ENCODE measurements around the gene SLK.
A peak's percentile ranks its signal among the peaks of the same experiment; 100 is the strongest.

The SLK gene

GRCh38 chr10:103942866-103943265, 24.1 kb upstream of the SLK start:
- no peak for DNase-seq

GRCh38 chr10:103947799-103948516, 19.0 kb upstream of the SLK start:
- no peak for DNase-seq

- no peak for DNase-seq
These were observed 17.2 kb upstream of the SLK start for GRCh38 chr10:103949728-103950127.

- DNase-seq = no peak
These were observed 15.8 kb upstream of the SLK start for GRCh38 chr10:103951183-103951582.

GRCh38 chr10:103951942-103952341, 15.0 kb upstream of the SLK start:
- DNase-seq = no peak

GRCh38 chr10:103954543-103954942, 12.4 kb upstream of the SLK start:
- no peak for DNase-seq

- no peak for DNase-seq
These were observed 7.9 kb upstream of the SLK start for GRCh38 chr10:103958996-103959395.

GRCh38 chr10:103960103-103960502, 6.8 kb upstream of the SLK start:
- DNase-seq = no peak

- peak; percentile 30 for DNase-seq
These were observed 620 bp downstream of the SLK start for GRCh38 chr10:103967448-103968071.

- DNase-seq = peak; percentile 22
These were observed 1.8 kb downstream of the SLK start for GRCh38 chr10:103968441-103969391.

- DNase-seq = no peak
These were observed 2.5 kb downstream of the SLK start for GRCh38 chr10:103969436-103969835.

- no peak for DNase-seq
These were observed 3.1 kb downstream of the SLK start for GRCh38 chr10:103969857-103970627.

GRCh38 chr10:103975169-103975568, 8.2 kb downstream of the SLK start:
- no peak for DNase-seq

GRCh38 chr10:103977204-103977603, 10.3 kb downstream of the SLK start:
- no peak for DNase-seq

GRCh38 chr10:103979530-103979929, 12.6 kb downstream of the SLK start:
- DNase-seq = no peak

GRCh38 chr10:103980288-103980906, 13.5 kb downstream of the SLK start:
- DNase-seq = peak; percentile 20

GRCh38 chr10:103982639-103983038, 15.7 kb downstream of the SLK start:
- no peak for DNase-seq

- DNase-seq = no peak
These were observed 16.5 kb downstream of the SLK start for GRCh38 chr10:103983367-103983911.

- peak; percentile 13 for DNase-seq
These were observed 18.8 kb downstream of the SLK start for GRCh38 chr10:103985726-103986125.

GRCh38 chr10:103986360-103986759, 19.4 kb downstream of the SLK start:
- DNase-seq = no peak

- no peak for DNase-seq
These were observed 23.2 kb downstream of the SLK start for GRCh38 chr10:103990121-103990520.

- no peak for DNase-seq
These were observed 23.6 kb downstream of the SLK start for GRCh38 chr10:103990531-103990930.
